Esophagus squamous epithelium (tissue), 4 donors: Measurements from ENCODE around the gene SETD1A.

Experiments
- POLR2A ChIP-seq, 4 donors: fragments of 450-650 bp; IDR thresholded peaks; one replicate each; pipeline ENCODE4 v1.6.1; 2017; ENCODE audit warnings: antibody characterized with exemption in 4 of 4, mild to moderate bottlenecking in 4 of 4, moderate library complexity in 3 of 4
- TF ChIP-seq, protein P1 (sequence below), 6 experiments: fragments of 450-650 bp in 4 of 6; fragments of 200-600 bp in 2 of 6; sonication (generic) in 2 of 6; IDR thresholded peaks; one replicate each; pipeline ENCODE4 v1.5.1; 2016 to 2019; ENCODE audit warnings: antibody characterized with exemption in 6 of 6, mild to moderate bottlenecking in 4 of 6, moderate library complexity in 4 of 6

DNA sequence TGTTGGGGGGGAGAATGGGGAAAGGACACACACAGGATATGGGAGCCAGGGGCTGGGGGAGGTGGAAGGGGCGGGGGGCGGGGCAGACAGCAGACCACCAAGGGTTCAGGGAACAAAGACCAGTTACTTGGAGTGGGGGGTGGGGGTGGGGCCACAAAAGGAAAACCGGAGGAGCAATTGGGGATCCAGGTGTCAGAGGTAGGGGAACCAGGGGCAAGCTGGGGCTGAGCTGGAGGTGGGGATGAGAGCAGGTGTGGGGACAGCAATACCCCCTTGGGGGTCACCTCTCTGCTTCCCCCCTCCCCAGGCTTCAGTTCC is 10.1 kb upstream of the SETD1A start:
- TF ChIP-seq, protein P1, sequence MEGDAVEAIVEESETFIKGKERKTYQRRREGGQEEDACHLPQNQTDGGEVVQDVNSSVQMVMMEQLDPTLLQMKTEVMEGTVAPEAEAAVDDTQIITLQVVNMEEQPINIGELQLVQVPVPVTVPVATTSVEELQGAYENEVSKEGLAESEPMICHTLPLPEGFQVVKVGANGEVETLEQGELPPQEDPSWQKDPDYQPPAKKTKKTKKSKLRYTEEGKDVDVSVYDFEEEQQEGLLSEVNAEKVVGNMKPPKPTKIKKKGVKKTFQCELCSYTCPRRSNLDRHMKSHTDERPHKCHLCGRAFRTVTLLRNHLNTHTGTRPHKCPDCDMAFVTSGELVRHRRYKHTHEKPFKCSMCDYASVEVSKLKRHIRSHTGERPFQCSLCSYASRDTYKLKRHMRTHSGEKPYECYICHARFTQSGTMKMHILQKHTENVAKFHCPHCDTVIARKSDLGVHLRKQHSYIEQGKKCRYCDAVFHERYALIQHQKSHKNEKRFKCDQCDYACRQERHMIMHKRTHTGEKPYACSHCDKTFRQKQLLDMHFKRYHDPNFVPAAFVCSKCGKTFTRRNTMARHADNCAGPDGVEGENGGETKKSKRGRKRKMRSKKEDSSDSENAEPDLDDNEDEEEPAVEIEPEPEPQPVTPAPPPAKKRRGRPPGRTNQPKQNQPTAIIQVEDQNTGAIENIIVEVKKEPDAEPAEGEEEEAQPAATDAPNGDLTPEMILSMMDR (IDR thresholded peaks at IDR 0.05): no peak
- no peak for TF ChIP-seq POLR2A (IDR thresholded peaks at IDR 0.05)
